BLaER1 treated with 17β-estradiol and CSF1 and Interleukin-3, amounts not matched to agents 10 nM and 100 nM (cell line): ENCODE results near the gene PRTG.
"Not testable (repeated sequence)": the region's sequence is repeated elsewhere in the genome, so short reads cannot be mapped to it uniquely, and the experiment has no call there.

Experiments used
- H3K27ac ChIP-seq, 11 experiments: shearing (Covaris generic); formaldehyde crosslinking; 2 replicates each; pipeline ENCODE4 v1.8.1; 2022
- H3K27me3 ChIP-seq, 11 experiments: shearing (Covaris generic); formaldehyde crosslinking; 2 replicates each; pipeline ENCODE4 v1.8.1; 2022
- H3K36me3 ChIP-seq, 11 experiments: shearing (Covaris generic); formaldehyde crosslinking; 2 replicates each; pipeline ENCODE4 v1.8.1; 2022
- H3K4me1 ChIP-seq, 10 experiments: shearing (Covaris generic); formaldehyde crosslinking; 2 replicates each; pipeline ENCODE4 v1.8.1; 2022
- H3K4me2 ChIP-seq, 11 experiments: shearing (Covaris generic); formaldehyde crosslinking; 2 replicates each; pipeline ENCODE4 v1.8.1; 2022
- H3K4me3 ChIP-seq, 10 experiments: shearing (Covaris generic); formaldehyde crosslinking; 2 replicates each; pipeline ENCODE4 v1.8.1; 2022
- H3K9ac ChIP-seq, 11 experiments: shearing (Covaris generic); formaldehyde crosslinking; 2 replicates each; pipeline ENCODE4 v1.8.1; 2022
- H3K9me3 ChIP-seq, 11 experiments: shearing (Covaris generic); formaldehyde crosslinking; replicated peaks in 1 of 11; 2 replicates each; pipeline ENCODE4 v1.8.1; 2022
- H4K20me1 ChIP-seq, 11 experiments: shearing (Covaris generic); formaldehyde crosslinking; 2 replicates each; pipeline ENCODE4 v1.8.1; 2022
- Cebpa-rat ChIP-seq, 11 experiments: shearing (Covaris generic); IDR thresholded peaks; 2 replicates each; pipeline ENCODE4 v1.8.1; 2022

PRTG gene

DNA sequence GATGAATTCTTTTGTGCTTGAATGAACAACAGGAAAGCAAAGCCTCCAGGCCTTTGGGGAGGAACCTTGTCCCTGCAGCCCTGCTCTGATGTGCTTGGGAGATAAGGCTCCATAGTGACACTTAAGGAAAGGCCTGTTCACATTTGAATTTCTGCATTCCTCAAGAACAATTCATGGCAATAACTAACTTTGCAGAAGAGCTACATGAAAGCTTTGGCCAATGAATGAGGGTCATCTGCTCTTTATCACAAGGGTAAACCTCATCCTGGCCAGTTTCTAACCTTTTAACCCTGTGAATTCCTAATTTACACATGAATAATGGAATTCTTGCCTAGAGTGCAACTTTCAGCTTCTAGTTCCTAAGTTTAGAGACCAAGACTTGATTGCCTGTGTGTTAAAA, 5.6 kb downstream of the PRTG start:
- Histone ChIP-seq H3K9me3 (no peaks in the 10 kb centered on the region), H3K4me1 (peaks cover 6 to 19% (median 9%) of the 10 kb centered on the region in 10 experiments; a peak in 15 of 20 replicates), H3K9ac (no peak overlapping the region), H3K4me2 (peak overlapping the region in 2 of 11 experiments; percentile 4 to 5; a peak in 3 of 22 replicates), H3K4me3 (no peak overlapping the region), H3K36me3 (no peaks in the 10 kb centered on the region), H4K20me1 (peaks cover 0 to 8% (median 0%) of the 10 kb centered on the region in 11 experiments; a peak in 2 of 22 replicates), H3K27me3 (peaks cover 30 to 36% (median 34%) of the 10 kb centered on the region in 11 experiments), H3K27ac (no peak overlapping the region)
- TF ChIP-seq Cebpa-rat (IDR thresholded peaks at IDR 0.05) = no peak

DNA sequence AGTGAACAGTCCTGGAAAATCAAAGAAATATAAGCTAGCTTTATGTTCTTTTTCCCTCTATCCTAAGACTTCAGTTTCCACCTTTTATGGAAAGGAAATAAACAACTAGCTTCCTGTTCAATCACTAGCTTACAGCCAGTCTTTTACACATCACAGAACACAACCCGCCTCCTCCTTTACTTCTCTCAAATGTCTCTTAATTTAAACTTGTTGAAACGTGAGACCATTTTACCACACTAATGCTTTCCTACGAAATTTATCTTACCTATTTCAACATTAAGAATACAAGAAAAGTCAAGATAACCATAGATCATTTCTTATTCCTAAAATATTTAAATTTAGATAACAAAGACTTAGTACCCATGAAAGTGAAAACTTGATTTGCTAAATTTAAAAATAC, 6.2 kb downstream of the PRTG start:
- no peak for TF ChIP-seq Cebpa-rat (IDR thresholded peaks at IDR 0.05)
- no peak overlapping the region for H3K4me3 ChIP-seq
- H3K27ac ChIP-seq = no peak overlapping the region
- no peak overlapping the region for H3K9ac ChIP-seq
- no peaks in the 10 kb centered on the region for H3K9me3 ChIP-seq
- H3K36me3 ChIP-seq = no peaks in the 10 kb centered on the region
- peaks cover 2 to 14% (median 3%) of the 10 kb centered on the region in 10 experiments; a peak in 15 of 20 replicates for H3K4me1 ChIP-seq
- peaks cover 24 to 30% (median 28%) of the 10 kb centered on the region in 11 experiments for H3K27me3 ChIP-seq
- H4K20me1 ChIP-seq = peaks cover 0 to 8% (median 0%) of the 10 kb centered on the region in 11 experiments; a peak in 2 of 22 replicates
- H3K4me2 ChIP-seq = peak overlapping the region in 2 of 11 experiments; percentile 4 to 5; a peak in 2 of 22 replicates

DNA sequence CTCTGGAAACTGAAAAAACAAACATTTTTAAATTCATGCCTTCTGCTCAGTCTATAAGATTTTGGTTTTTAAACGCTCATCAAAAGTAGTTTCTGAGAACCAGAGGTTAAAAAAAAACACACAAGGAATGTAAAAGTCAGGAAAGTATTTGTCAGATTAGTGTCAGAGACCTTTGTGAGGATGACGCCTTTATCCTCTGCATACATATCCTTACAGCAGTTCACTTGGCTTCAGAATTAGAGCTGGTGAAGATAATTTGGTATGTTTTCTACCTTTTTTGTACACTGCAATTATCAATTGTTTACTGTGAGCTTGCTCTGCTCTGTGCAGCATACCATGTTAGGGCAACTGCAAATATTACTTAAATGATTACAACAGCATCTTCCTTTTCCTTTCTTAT, 8.3 kb downstream of the PRTG start:
- Histone ChIP-seq H4K20me1 (peaks cover 0 to 2% (median 0%) of the 10 kb centered on the region in 11 experiments; a peak in 1 of 22 replicates), H3K4me1 (peaks cover 0 to 10% (median 0%) of the 10 kb centered on the region in 10 experiments; a peak in 2 of 20 replicates), H3K4me2 (no peak overlapping the region), H3K27ac (no peak overlapping the region), H3K9ac (no peak overlapping the region), H3K9me3 (no peaks in the 10 kb centered on the region), H3K4me3 (no peak overlapping the region), H3K36me3 (no peaks in the 10 kb centered on the region), H3K27me3 (peaks cover 3 to 8% (median 6%) of the 10 kb centered on the region in 11 experiments; a peak in 21 of 22 replicates)
- no peak for TF ChIP-seq Cebpa-rat (IDR thresholded peaks at IDR 0.05)

DNA sequence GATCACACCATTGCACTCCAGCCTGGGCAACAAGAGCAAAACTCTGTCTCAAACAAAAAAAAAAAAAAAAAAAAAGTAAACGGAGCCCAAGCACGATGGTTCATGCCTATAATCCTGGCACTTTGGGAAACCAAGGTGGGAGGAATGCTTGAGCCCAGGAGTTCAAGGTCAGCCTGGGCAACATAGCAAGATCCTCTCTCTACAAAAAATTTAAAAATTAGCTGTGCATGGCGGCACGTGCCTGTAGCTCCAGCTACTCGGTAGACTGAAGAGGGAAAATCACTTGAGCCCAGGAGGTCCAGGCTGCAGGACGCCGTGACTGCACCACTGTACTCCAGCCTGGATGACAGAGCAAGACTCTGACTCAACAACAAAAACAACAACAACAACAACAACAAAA, 9.5 kb downstream of the PRTG start:
- H3K27me3 ChIP-seq, H3K9ac ChIP-seq, H3K9me3 ChIP-seq, H3K4me1 ChIP-seq, H3K36me3 ChIP-seq, H3K27ac ChIP-seq, H3K4me3 ChIP-seq, H3K4me2 ChIP-seq, H4K20me1 ChIP-seq: not testable (repeated sequence)

GRCh38 chr15:55721554-55722185, 21.3 kb downstream of the PRTG start:
- Histone ChIP-seq H3K4me2 (no peak overlapping the region), H3K9ac (no peak overlapping the region), H3K4me3 (no peak overlapping the region), H3K4me1 (no peaks in the 10 kb centered on the region), H3K36me3 (no peaks in the 10 kb centered on the region), H4K20me1 (no peaks in the 10 kb centered on the region), H3K27ac (no peak overlapping the region), H3K27me3 (no peaks in the 10 kb centered on the region), H3K9me3 (peaks cover 9 to 14% (median 10%) of the 10 kb centered on the region in 11 experiments; a peak in 18 of 22 replicates)
- TF ChIP-seq Cebpa-rat (IDR thresholded peaks at IDR 0.05) = no peak

DNA sequence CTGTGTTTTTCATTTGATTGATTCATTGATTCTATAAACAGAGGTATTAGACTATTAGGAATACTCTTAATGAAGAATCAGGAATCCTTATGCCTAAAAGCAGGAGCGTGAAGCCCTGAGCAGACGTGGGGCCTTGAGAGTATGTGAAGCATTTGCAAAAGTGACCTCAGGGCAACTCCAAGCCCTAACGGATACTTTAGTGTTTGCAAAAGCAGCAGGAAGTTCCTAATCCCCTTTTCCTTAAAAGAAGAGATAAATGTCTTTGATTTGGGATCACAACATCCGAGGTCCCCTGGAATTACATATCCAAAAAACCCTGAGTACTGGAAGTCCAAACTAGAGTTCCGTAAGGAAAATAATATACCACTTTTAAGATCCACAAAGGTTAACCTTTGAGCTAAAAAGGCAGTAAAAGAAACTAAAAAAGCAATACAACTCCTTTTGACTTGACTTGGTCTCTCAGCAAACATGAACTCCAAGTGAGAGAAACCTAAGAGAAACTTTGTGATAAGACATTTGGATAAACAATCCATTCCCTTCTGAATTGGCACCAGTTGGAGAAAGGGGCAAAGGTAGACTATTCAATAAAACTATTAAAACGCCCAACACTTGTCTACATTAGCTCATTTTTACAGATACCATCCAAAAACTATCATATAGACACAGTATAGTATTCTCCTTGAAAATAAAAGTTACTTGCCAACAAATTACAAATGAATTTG, 27.4 kb downstream of the PRTG start:
- no peak for TF ChIP-seq Cebpa-rat (IDR thresholded peaks at IDR 0.05)
- Histone ChIP-seq H3K9me3 (no peaks in the 10 kb centered on the region), H3K9ac (no peak overlapping the region), H3K27me3 (no peaks in the 10 kb centered on the region), H3K4me1 (no peaks in the 10 kb centered on the region), H3K4me2 (no peak overlapping the region), H4K20me1 (no peaks in the 10 kb centered on the region), H3K4me3 (no peak overlapping the region), H3K36me3 (no peaks in the 10 kb centered on the region), H3K27ac (no peak overlapping the region)

DNA sequence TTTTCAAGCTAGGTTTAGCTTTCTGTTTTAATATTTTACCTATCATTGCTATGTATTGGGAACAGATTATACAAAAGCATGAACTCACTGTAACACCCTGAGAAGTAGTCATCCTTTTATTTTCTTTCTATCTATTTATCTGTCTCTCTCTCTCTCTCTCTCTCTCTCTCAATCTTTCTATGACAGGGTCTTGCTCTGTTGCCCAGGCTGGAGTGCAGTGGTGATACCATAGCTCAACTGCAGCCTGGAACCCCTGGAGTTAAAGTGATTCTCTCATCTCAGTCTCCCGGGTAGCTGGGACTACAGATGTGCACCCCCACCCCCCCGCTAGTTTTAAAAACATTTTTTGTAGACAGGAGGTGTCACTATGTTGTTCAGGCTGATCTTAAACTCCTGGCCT, 28.9 kb downstream of the PRTG start:
- no peak for TF ChIP-seq Cebpa-rat (IDR thresholded peaks at IDR 0.05)
- Histone ChIP-seq H3K9me3 (no peaks in the 10 kb centered on the region), H3K4me2 (no peak overlapping the region), H3K4me1 (no peaks in the 10 kb centered on the region), H3K9ac (no peak overlapping the region), H3K36me3 (no peaks in the 10 kb centered on the region), H3K27ac (no peak overlapping the region), H3K27me3 (no peaks in the 10 kb centered on the region), H4K20me1 (no peaks in the 10 kb centered on the region), H3K4me3 (no peak overlapping the region)

- Histone ChIP-seq H3K27me3 (no peaks in the 10 kb centered on the region), H3K4me2 (no peak overlapping the region), H3K27ac (no peak overlapping the region), H3K4me1 (no peaks in the 10 kb centered on the region), H3K36me3 (no peaks in the 10 kb centered on the region), H3K9me3 (no peaks in the 10 kb centered on the region), H3K9ac (no peak overlapping the region), H3K4me3 (no peak overlapping the region), H4K20me1 (no peaks in the 10 kb centered on the region)
- TF ChIP-seq Cebpa-rat (IDR thresholded peaks at IDR 0.05) = no peak
Measured at GRCh38 chr15:55712363-55712762, 30.6 kb downstream of the PRTG start.

DNA sequence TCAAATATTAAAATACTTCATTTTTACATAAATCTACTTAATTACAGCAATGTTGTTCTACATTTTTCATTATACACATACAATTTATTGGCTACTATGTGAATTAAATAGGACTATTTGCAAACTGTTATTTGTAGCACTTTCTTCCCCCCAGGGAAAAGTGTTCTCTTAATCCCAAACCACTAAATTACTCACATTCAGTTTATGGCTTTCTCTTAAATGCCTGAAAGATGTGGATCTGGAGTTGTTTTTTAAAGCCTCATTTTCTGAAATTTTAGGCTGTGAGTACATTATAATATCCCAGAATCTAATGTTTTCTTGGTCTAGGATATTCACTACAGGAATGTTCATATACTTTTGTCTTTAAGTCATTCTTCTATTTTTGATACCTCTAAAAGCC, 32.7 kb downstream of the PRTG start:
- no peak for TF ChIP-seq Cebpa-rat (IDR thresholded peaks at IDR 0.05)
- Histone ChIP-seq H3K27ac (no peak overlapping the region), H3K4me2 (no peak overlapping the region), H3K4me1 (no peaks in the 10 kb centered on the region), H3K9me3 (no peaks in the 10 kb centered on the region), H3K9ac (no peak overlapping the region), H3K4me3 (no peak overlapping the region), H3K27me3 (no peaks in the 10 kb centered on the region), H4K20me1 (no peaks in the 10 kb centered on the region), H3K36me3 (no peaks in the 10 kb centered on the region)

DNA sequence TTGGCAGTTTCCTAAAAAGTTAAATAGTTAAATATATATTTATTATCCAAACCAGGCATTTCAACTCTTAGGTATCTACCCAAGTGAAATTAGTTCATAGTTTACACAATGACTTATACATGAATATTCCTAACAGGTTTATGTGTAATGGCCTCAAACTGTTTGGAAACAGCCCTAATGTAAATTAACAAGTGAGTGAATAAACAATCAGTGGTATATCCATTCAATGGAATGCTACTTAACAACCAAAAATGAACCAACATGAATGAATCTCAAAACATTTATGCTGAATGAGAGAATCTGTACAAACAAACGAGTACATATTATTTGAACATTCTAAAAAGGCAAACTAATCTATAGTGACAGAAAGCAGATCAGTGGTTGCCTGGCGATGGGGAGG, 33.5 kb downstream of the PRTG start:
- Histone ChIP-seq H4K20me1 (no peaks in the 10 kb centered on the region), H3K9ac (no peak overlapping the region), H3K4me2 (no peak overlapping the region), H3K9me3 (no peaks in the 10 kb centered on the region), H3K27ac (no peak overlapping the region), H3K4me1 (no peaks in the 10 kb centered on the region), H3K27me3 (no peaks in the 10 kb centered on the region), H3K4me3 (no peak overlapping the region), H3K36me3 (no peaks in the 10 kb centered on the region)
- no peak for TF ChIP-seq Cebpa-rat (IDR thresholded peaks at IDR 0.05)
